Measurements from ENCODE around the gene KHDC3L.

The KHDC3L gene

GRCh38 chr6:73339340-73339739 lies 23.1 kb upstream of the KHDC3L start:
- TF ChIP-seq YY1 (IDR thresholded peaks at IDR 0.05; ENCODE audit: low read depth) = no peak
- no peak for TF ChIP-seq EGR1 (IDR thresholded peaks at IDR 0.05)
- no peak for TF ChIP-seq CREB1 (IDR thresholded peaks at IDR 0.05; ENCODE audit: low read depth)
- TF ChIP-seq TEAD4 (IDR thresholded peaks at IDR 0.05) = no peak
- no peak for TF ChIP-seq USF1 (IDR thresholded peaks at IDR 0.05)
- no peak for TF ChIP-seq ZBTB7A (IDR thresholded peaks at IDR 0.05; ENCODE audit: low read depth)
- no peak for TF ChIP-seq MAX (IDR thresholded peaks at IDR 0.05)
- no peak for TF ChIP-seq TAF1 (IDR thresholded peaks at IDR 0.05; ENCODE audit: low read depth)
- TF ChIP-seq FOXM1 (IDR thresholded peaks at IDR 0.05; ENCODE audit: borderline replicate concordance, low read depth) = no peak
- no peak for TF ChIP-seq NFIC (IDR thresholded peaks at IDR 0.05)
- TF ChIP-seq CEBPB (IDR thresholded peaks at IDR 0.05) = no peak
- TF ChIP-seq TCF12 (IDR thresholded peaks at IDR 0.05; ENCODE audit: low read depth) = no peak
- TF ChIP-seq REST (IDR thresholded peaks at IDR 0.05; ENCODE audit: low read depth) = no peak
- TF ChIP-seq RAD21 (IDR thresholded peaks at IDR 0.05; ENCODE audit: low read depth) = no peak
- TF ChIP-seq EP300 (IDR thresholded peaks at IDR 0.05; ENCODE audit: borderline replicate concordance) = no peak

- TF ChIP-seq EGR1 (IDR thresholded peaks at IDR 0.05) = no peak
- TF ChIP-seq FOXM1 (IDR thresholded peaks at IDR 0.05; ENCODE audit: borderline replicate concordance, low read depth) = no peak
- no peak for TF ChIP-seq EP300 (IDR thresholded peaks at IDR 0.05; ENCODE audit: borderline replicate concordance)
- TF ChIP-seq USF1 (IDR thresholded peaks at IDR 0.05) = no peak
- TF ChIP-seq CEBPB (IDR thresholded peaks at IDR 0.05) = no peak
- TF ChIP-seq REST (IDR thresholded peaks at IDR 0.05; ENCODE audit: low read depth) = no peak
- TF ChIP-seq TEAD4 (IDR thresholded peaks at IDR 0.05) = no peak
- TF ChIP-seq CREB1 (IDR thresholded peaks at IDR 0.05; ENCODE audit: low read depth) = no peak
- TF ChIP-seq NFIC (IDR thresholded peaks at IDR 0.05) = no peak
- TF ChIP-seq TAF1 (IDR thresholded peaks at IDR 0.05; ENCODE audit: low read depth) = no peak
- TF ChIP-seq ZBTB7A (IDR thresholded peaks at IDR 0.05; ENCODE audit: low read depth) = no peak
- no peak for TF ChIP-seq RAD21 (IDR thresholded peaks at IDR 0.05; ENCODE audit: low read depth)
- no peak for TF ChIP-seq TCF12 (IDR thresholded peaks at IDR 0.05; ENCODE audit: low read depth)
- TF ChIP-seq MAX (IDR thresholded peaks at IDR 0.05) = no peak
- TF ChIP-seq YY1 (IDR thresholded peaks at IDR 0.05; ENCODE audit: low read depth) = no peak
Observed at GRCh38 chr6:73340048-73340447, 22.4 kb upstream of the KHDC3L start.

GRCh38 chr6:73341335-73341734 lies 21.1 kb upstream of the KHDC3L start:
- TF ChIP-seq NFIC (IDR thresholded peaks at IDR 0.05) = no peak
- no peak for TF ChIP-seq EP300 (IDR thresholded peaks at IDR 0.05; ENCODE audit: borderline replicate concordance)
- no peak for TF ChIP-seq CEBPB (IDR thresholded peaks at IDR 0.05)

- TF ChIP-seq MAX (IDR thresholded peaks at IDR 0.05) = no peak
- no peak for TF ChIP-seq CREB1 (IDR thresholded peaks at IDR 0.05; ENCODE audit: low read depth)
- no peak for TF ChIP-seq REST (IDR thresholded peaks at IDR 0.05; ENCODE audit: low read depth)
Observed at GRCh38 chr6:73342174-73342573, 20.3 kb upstream of the KHDC3L start.

GRCh38 chr6:73343164-73343563 lies 19.3 kb upstream of the KHDC3L start:
- TF ChIP-seq TCF12 (IDR thresholded peaks at IDR 0.05; ENCODE audit: low read depth) = no peak
- no peak for TF ChIP-seq ZBTB7A (IDR thresholded peaks at IDR 0.05; ENCODE audit: low read depth)
- TF ChIP-seq EGR1 (IDR thresholded peaks at IDR 0.05) = no peak
- no peak for TF ChIP-seq REST (IDR thresholded peaks at IDR 0.05; ENCODE audit: low read depth)
- no peak for TF ChIP-seq TEAD4 (IDR thresholded peaks at IDR 0.05)
- no peak for TF ChIP-seq RAD21 (IDR thresholded peaks at IDR 0.05; ENCODE audit: low read depth)
- no peak for TF ChIP-seq YY1 (IDR thresholded peaks at IDR 0.05; ENCODE audit: low read depth)
- TF ChIP-seq MAX (IDR thresholded peaks at IDR 0.05) = no peak
- TF ChIP-seq EP300 (IDR thresholded peaks at IDR 0.05; ENCODE audit: borderline replicate concordance) = no peak
- no peak for TF ChIP-seq CREB1 (IDR thresholded peaks at IDR 0.05; ENCODE audit: low read depth)
- TF ChIP-seq TAF1 (IDR thresholded peaks at IDR 0.05; ENCODE audit: low read depth) = no peak
